Measurements from ENCODE around the gene AMH. TPM values are rescaled to one million over a fixed set of nuclear protein-coding genes. Genes with fewer than 3 reads are reported as not detected.

The AMH gene
- total and polyA plus RNA-seq, 2 of the 13 experiments (the other 11 are each of a cell fraction or from before 2014, with no cell fraction given): 0.03 to 0.18 TPM

- TF ChIP-seq ZNF460 (CRISPR knock-in tag; IDR thresholded peaks at IDR 0.05; ENCODE audit: borderline replicate concordance) (no peak; the same call in 1 of the 2 replicates), KLF12 (CRISPR knock-in tag; IDR thresholded peaks at IDR 0.05; ENCODE audit: borderline replicate concordance) (peak; percentile 72), RAD21 (CRISPR knock-in tag; IDR thresholded peaks at IDR 0.05) (peak; percentile 68; the same call in 1 of the 2 replicates), KLF16 (CRISPR knock-in tag; IDR thresholded peaks at IDR 0.05) (peak in 1 of 2 experiments; percentile 93; a peak in 2 of 4 replicates), TFE3 (CRISPR knock-in tag; IDR thresholded peaks at IDR 0.05) (peak; percentile 56; the same call in 1 of the 2 replicates), ZNF746 (CRISPR knock-in tag; IDR thresholded peaks at IDR 0.05) (peak; percentile 52; the same call in 1 of the 2 replicates), ZNF781 (CRISPR knock-in tag; IDR thresholded peaks at IDR 0.05; ENCODE audit: borderline replicate concordance, not compliant biosample characterization) (no peak), SSRP1 (CRISPR knock-in tag; IDR thresholded peaks at IDR 0.05) (no peak), ZNF263 (CRISPR knock-in tag; IDR thresholded peaks at IDR 0.05) (no peak), GABPB1 (CRISPR knock-in tag; IDR thresholded peaks at IDR 0.05) (peak; percentile 82), ZNF724P (CRISPR knock-in tag; IDR thresholded peaks at IDR 0.05; ENCODE audit: borderline replicate concordance) (no peak; the same call in 1 of the 2 replicates), SOX5 (CRISPR knock-in tag; IDR thresholded peaks at IDR 0.05; ENCODE audit: borderline replicate concordance) (0 out of 2 replicates have a peak, but pooled peaks have one; percentile 28), ONECUT2 (CRISPR knock-in tag; IDR thresholded peaks at IDR 0.05) (no peak), RXRA (CRISPR knock-in tag; IDR thresholded peaks at IDR 0.05) (peak; percentile 32; the same call in 1 of the 2 replicates), STAT6 (CRISPR knock-in tag; IDR thresholded peaks at IDR 0.05; ENCODE audit: borderline replicate concordance) (0 out of 2 replicates have a peak, but pooled peaks have one; percentile 61), SMYD3 (CRISPR knock-in tag; IDR thresholded peaks at IDR 0.05) (no peak), RFXAP (CRISPR knock-in tag; IDR thresholded peaks at IDR 0.05; ENCODE audit: borderline replicate concordance) (no peak; the same call in 1 of the 2 replicates), ZBTB39 (CRISPR knock-in tag; IDR thresholded peaks at IDR 0.05) (no peak), ZNF660 (CRISPR knock-in tag; IDR thresholded peaks at IDR 0.05; ENCODE audit: borderline replicate concordance, low read depth) (no peak), ZFP36 (IDR thresholded peaks at IDR 0.05; ENCODE audit: borderline replicate concordance, low read depth, low read length, partially characterized antibody) (no peak), CAMTA2 (CRISPR knock-in tag; IDR thresholded peaks at IDR 0.05; ENCODE audit: borderline replicate concordance) (no peak)
These were observed 20.4 kb downstream of the AMH start (continued) for GRCh38 chr19:2269244-2270156.

Data from HepG2 (cell line).